Urothelium cell line (cell line): ENCODE measurements around the gene GBP3.
"Not testable (repeated sequence)": the region's sequence is repeated elsewhere in the genome, so short reads cannot be mapped to it uniquely, and the experiment has no call there.

Experiments
- DNase-seq: peaks from one replicate; pipeline ENCODE4 v3.0.0; 2011; ENCODE audit warnings: low spot score, mixed read lengths
- FAIRE-seq: peaks from 2 replicates; lab custom pipeline; 2011; peaks lifted over from hg19 to GRCh38; lab: Jason Lieb, UNC

The GBP3 gene

DNA sequence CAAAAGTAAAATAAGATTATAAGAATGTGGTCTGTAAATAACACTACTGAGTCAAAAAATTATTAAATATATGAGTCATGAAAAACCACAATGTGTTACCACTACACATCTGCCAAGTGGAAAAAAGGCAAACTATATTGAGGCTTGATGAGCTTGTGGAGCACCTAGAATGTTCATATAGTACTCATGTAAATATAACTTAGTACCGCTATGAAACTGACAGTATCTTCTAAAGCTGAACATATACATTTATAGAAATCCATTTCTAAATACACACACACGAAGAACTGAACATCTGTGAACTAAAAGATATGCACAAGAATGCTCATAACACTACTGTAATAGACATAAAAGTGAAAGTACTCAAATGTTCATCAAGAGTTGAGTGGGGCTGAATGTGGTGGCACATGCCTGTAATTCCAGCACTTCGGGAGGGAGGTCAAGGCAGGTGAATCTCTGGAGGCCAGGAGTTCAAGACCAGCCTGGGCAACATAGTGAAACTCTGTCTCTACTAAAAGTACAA, 18.5 kb upstream of the GBP3 start:
- FAIRE-seq = no peak
- no peak for DNase-seq

DNA sequence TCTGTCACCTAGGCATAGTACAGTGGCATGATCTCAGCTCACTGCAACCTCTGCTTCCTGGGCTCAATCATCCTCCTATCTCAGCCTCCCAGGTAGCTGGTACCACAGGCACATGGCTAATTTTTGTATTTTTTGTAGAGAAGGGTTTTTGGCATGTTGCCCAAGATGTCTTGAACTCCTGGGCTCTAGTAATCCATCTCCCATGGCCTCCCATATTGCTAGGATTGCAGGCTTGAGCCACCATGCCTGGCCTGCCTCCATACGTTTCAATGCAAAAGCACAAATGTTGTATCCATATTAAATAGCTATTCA, 17.6 kb upstream of the GBP3 start:
- DNase-seq (no peak), FAIRE-seq (no peak)

DNA sequence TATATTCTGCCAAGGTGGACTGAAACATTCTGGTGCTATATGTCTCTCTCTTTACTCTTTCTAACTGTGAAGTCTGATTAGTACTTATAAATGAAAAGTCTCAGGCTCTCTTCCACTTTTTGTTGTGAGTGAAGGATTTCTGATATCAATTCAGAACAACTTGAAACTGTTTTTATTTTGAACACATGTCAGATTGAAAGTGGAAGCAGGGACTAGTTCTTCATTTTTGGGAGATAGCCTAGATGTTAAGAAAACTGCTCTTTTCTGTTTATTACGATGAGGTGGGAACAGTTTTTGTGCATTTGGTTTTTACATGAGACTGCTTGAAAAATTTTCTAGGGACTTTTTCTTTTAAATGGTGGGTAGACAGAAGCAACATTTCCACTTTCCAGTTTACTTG, 14.5 kb upstream of the GBP3 start:
- FAIRE-seq = no peak
- DNase-seq = no peak

DNA sequence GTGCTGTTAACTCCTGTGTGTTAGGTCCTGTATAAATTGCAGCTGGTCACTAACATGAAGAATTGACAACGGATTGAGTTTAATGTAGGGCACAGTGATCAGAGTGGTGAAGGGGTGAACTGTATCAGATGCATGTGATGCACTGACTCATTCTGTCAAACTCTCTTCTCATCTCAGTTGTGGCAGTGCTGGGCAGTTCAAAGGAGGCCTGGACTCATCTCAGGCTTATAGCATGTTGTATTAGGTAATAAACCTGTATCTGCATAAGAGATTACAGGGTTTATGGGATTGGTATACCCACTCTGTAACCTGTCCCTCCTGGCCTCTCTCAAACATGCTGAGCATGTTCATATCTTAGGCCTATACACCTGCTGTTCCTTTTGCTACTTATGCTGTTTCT, 12.4 kb upstream of the GBP3 start:
- DNase-seq (no peak), FAIRE-seq (no peak)

- FAIRE-seq, DNase-seq: not testable (repeated sequence)
These were observed 11.3 kb upstream of the GBP3 start for GRCh38 chr1:89034004-89034403.

DNA sequence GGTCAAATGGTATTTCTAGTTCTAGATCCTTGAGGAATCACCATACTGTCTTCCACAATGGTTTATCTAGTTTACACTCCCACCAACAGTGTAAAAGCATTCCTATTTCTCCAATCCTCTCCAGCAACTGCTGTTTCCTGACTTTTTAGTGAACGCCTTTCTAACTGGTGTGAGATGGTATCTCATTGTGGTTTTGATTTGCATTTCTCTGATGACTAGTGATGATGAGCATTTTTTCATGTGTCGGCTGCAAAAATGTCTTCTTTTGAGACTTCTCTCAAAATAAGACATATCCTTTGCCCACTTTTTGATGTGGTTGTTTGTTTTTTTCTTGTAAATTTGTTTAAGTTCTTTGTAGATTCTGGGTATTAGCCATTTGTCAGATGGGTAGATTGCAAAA, 6.4 kb upstream of the GBP3 start:
- not testable (repeated sequence) for FAIRE-seq, DNase-seq

GRCh38 chr1:89025928-89026327, 3.3 kb upstream of the GBP3 start:
- DNase-seq = no peak
- FAIRE-seq = no peak

GRCh38 chr1:89023026-89023425, 360 bp upstream of the GBP3 start:
- FAIRE-seq = no peak
- no peak for DNase-seq

DNA sequence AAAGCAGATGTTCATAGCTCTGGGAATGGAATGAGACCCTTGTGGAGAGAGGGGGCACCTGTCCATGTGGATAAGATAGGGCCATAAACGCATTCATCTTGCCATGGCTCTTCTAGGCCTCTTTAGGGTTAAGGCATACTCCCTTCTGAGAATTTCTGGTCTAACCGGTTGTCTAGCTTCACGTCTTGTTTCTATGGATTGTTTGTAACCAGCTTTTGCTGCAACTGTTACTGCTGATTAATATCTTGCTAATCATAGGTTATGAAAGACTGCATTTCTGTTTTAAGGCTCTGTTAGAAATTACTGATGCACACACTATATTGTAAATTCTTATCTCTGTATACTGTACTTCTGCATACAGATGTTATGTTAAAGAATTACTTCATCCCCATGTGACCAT, 4.3 kb downstream of the GBP3 start:
- not testable (repeated sequence) for FAIRE-seq, DNase-seq

GRCh38 chr1:89008511-89008910, 14.2 kb downstream of the GBP3 start:
- no peak for DNase-seq
- FAIRE-seq = no peak

GRCh38 chr1:89005286-89006151, 17.1 kb downstream of the GBP3 start:
- no peak for DNase-seq
- FAIRE-seq = no peak

- DNase-seq, FAIRE-seq: not testable (repeated sequence)
These were observed 20.5 kb downstream of the GBP3 start for GRCh38 chr1:89002176-89002575.

GRCh38 chr1:89001510-89001909, 21.2 kb downstream of the GBP3 start:
- no peak for FAIRE-seq

DNA sequence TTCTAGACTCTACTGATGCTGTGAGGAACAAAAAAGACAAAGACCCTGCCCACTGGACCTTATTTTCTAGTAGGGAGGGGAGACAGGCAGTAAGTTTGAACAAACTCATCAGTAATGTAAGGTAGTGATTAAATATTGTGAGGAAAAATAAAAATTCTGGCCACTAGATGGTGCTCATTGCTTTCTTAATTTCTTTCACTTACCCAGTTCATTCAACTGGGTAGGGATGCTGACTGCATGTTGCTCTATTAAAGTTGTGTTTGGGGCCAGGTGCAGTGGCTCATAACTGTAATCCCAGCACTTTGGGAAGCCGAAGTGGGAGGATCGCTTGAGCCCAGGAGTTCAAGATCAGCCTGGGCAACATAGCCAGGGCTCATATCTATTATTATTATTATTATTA, 23.9 kb downstream of the GBP3 start:
- FAIRE-seq (no peak), DNase-seq (peak; percentile 42)

More at GRCh38 chr1:89001510-89001909, 21.2 kb downstream of the GBP3 start:
- no peak for DNase-seq

- FAIRE-seq (no peak), DNase-seq (no peak)
These were observed 32.2 kb downstream of the GBP3 start for GRCh38 chr1:88990426-88990825.

DNA sequence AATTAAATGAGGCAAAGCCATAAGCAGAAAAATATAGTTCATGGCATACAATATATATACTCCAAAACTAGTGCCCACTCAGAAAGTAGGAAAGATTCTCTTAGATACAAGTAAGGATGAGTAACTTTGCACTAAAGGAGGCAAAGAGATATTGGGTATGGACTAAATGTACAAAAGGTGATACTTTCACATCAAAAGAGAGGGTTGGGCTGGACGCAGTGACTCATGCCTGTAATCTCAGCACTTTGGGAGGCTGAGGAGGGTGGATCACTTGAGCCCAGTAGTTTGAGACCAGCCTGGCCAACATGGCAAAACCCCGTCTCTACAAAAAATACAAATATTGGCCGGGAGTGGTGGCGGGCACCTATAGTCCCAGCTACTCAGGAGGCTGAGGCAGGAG, 37.0 kb downstream of the GBP3 start:
- no peak for FAIRE-seq
- no peak for DNase-seq

DNA sequence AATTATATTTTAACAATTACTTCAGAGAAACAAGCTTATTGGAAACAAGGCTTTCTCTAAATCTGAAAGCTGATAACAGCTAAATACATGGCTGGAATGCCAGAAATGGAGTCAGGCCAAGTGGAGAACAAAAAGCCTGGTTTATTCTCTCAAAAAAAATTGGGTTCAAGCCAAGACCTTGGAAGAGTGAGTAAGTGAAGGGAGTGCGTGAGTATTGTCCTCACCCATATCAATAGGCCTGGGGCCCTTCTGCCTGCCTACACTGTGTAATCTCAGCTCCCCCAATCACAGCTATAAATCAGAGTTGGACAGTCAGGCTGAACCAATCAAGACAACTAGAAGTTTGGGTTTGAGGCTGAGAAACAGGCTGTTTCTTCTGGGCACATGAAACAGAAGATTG, 37.6 kb downstream of the GBP3 start:
- no peak for FAIRE-seq

GRCh38 chr1:88984569-88984968, 38.1 kb downstream of the GBP3 start:
- no peak for FAIRE-seq
- DNase-seq = no peak

More for the DNA sequence above, 37.6 kb downstream of the GBP3 start:
- DNase-seq = peak; percentile 76

DNA sequence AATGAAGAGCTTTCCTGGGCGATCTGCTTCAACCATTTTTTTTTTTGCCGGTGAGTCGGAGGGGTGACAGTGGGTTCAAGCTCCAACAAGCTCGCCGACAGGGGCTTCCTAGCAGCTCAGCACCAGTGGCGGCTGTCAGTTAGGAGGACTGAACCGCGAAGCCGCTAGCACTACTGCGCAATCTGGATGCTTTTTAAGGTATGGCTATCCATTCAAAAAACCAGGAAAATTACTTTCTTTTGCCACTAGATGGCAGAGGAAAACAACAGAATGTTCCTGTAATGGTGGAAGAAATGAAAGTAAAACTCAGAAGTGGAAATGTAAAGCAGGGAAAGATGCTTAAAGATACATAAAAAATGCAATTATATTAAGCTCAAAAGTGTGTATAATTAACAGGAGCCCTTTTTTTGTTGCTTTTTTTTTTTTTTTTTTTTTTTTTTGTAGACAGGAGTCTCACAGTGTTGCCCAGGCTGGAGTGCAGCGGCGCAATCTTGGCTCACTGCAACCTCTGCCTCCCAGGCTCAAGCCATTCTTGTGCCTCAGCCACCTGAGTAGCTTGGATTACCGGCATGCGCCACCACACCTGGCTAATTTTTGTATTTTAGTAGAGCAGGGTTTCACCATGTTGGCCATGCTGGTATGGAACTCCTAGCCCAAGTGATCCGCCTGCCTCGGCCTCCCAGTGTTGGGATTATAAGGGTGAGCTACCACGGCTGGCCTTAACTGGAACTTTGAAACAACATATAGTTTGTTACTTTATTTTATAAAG, 38.7 kb downstream of the GBP3 start:
- DNase-seq = peak; percentile 40
- FAIRE-seq = no peak

GRCh38 chr1:88982055-88982454, 40.6 kb downstream of the GBP3 start:
- FAIRE-seq = no peak
- DNase-seq = no peak

DNA sequence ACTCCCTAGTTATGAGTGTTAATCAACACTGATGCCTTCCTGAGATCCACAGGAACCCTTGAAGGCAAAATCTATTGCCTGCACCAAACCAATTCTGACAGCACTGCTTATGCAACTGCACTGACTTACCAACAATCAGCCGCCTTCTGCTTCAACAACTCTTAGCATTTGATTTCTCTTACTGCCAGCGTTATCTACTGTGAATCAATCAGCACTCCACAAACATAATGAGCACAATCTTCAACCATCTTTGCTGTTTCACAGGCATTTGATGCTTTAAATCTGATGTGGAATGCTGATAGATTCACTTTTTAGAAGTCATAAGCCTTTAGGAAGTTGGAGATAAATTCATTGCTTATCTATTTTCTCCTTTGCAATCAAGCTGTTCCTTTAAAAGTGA, 41.2 kb downstream of the GBP3 start:
- FAIRE-seq, DNase-seq: not testable (repeated sequence)

- DNase-seq (no peak), FAIRE-seq (no peak)
These were observed 41.8 kb downstream of the GBP3 start for GRCh38 chr1:88980870-88981269.
